Epithelial cell of prostate (primary cell): ENCODE data around the gene TMEM45B.
"Not testable (repeated sequence)": the region's sequence is repeated elsewhere in the genome, so short reads cannot be mapped to it uniquely, and the experiment has no call there.

Experiments
- DNase-seq: peaks from one replicate; pipeline ENCODE4 v3.0.0-alpha.2; 2011; ENCODE audit warnings: low read depth, low spot score
- H3K27ac ChIP-seq: fragments of 450-650 bp; 2 replicates; pipeline ENCODE4 v1.5.1; 2017; ENCODE audit warnings: mild to moderate bottlenecking

TMEM45B gene

DNA sequence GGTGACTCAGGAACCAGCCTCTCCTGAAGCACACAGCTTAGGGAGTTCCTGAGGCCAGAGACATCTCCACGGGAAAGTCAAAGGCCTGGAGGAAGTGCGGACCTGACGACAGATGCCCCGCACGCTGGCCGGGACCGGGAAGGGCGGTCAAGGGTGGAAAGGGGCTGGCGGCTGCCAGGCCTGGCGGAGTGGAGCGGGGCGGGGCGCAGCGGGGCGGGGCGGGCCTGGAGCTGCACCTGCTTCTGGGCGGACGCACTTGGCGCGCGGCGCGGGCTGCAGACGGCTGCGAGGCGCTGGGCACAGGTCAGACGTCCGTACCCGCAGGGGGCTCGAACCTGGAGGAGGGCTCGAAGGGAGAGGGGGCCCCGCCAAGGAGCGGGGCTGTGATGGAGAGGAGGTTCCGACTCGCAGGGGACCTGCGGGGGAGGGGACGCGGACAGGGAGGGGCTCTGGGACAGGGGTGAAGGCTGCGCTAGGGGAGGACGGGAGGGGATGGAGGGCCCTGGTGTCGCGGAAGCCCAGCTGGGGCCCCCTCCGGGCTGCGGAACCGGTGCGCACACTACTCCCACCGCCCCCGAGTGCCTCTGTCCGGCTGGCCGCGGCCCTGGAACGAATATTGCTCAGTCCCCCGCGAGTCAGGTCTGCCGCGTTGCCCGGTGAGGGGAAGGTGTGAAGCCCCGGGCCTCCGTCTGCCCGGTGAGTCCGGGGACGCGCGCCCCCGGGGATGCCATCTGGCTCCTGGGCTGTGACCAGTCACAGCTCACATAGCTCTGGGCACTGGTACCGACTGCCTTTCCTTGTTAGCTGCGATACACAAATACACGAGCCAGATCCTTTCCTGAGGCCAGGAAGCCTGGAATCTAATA is at the start of gene TMEM45B:
Gene TMEM45B, plus strand, starts transcription at position 253 of the 866 bp plus-strand sequence. CDS start 36,635 bp downstream, outside the sequence.
- DNase-seq: no peak
- H3K27ac ChIP-seq: peak within 1 kb of the TSS; percentile 99

DNA sequence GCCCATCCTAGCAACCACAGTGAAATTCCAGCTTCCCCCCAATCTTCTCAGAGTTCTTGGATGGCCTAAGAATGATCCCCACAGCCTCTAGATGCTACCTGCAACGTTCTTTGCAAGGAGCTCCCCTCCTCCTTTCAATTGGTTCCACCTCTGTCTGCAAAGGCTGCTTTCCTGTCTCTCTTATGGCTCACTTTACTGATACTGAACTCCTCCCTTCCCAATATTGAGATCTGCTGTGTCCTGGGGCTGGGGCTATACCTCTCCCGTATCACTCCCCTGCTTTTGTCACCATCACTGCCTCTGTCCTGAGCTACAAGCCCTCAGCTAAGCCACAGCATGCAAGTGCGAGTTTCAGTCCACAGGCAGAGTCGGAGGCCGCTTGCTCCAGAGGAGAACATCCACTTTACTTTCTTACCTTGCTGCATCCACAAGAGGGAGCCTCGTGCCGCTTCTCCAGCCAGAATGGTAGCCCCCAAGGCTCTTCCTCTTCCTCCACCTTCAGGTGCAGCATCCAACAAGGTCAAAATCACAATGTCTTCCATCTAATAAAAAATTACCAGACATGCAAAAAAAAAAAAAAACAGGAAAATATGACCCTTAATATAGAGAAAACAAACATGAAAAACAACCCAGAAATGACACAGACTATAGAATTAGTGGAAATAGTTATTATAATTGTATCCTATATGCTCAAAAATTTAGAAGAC is 48.6 kb upstream of the TMEM45B start:
- no peak for DNase-seq
- no peak overlapping the region for H3K27ac ChIP-seq

DNA sequence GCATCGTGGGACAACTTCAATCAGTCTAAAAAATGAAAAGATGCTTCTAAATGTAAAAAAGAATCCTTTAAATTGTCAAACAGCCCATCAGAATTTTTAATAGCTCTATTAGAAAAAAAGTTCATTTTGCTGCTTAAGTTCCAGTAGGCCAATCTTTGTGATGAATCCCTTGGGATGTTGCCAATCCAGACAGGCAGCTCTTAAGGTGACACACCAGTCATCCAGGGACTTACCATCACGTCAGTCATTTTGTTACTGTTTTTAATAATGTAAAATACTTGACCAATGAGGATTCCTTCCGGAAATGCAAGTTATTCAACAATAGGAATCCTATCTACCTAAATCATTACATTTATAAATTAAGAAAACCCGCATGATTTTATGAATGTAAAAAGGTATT is 47.8 kb upstream of the TMEM45B start:
- no peak overlapping the region for H3K27ac ChIP-seq
- no peak for DNase-seq

DNA sequence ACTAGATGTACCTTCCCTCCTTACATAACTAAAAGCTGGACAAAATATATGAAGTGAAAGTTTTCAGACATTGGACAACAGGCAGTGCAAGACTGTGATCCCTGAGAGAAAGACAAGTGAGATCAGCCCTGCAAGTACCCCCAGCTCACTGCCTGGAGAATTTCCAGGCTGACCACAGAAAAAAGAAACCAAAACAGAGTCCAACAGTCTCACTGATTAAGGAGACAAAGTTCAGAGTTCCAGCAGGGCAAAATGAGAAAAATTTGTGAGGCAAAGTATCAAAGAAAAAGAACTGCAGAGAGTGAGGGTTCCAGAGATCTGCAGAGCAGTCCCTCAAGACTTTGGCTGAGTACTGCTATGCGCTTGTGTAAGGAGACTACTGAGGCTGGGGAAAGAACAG is 47.3 kb upstream of the TMEM45B start:
- no peak overlapping the region for H3K27ac ChIP-seq
- DNase-seq: no peak

DNA sequence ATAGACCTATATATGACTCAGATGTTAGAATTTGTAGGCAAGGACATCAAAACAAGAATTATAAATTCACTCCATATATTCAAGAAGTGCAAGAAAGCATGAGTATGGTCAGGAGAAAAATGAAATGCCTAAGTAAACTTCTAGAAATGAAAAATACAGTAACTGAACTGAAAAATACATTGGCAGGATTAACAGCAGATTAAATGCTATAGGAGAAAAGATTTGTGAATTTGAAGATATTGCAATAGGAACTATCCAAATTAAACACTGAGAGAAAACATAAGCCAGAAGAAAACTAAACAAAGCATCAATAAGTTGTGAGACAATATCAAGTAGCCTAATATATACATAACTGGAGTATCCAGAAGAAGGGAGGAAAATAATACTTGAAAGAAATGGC is 46.6 kb upstream of the TMEM45B start:
- H3K27ac ChIP-seq: no peak overlapping the region
- DNase-seq: no peak

DNA sequence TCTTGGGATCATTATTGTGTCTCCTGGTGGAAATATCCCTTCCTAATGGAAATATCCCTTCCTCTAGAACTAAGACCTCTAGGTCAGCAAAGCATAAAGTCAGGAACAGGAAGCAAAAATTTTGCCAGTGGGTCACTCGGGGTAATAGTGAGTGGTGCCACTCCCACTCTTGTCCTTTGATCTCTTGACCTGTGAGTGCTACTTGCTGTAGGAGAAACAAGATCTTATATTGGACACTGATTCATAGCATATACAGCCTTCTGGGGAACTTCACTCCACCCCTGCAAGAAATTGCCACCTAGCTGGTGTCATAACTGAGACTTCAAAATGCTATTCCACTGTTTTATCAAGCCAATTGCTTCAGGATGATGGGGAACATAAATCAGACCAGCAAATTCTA is 44.7 kb upstream of the TMEM45B start:
- no peak overlapping the region for H3K27ac ChIP-seq
- DNase-seq: no peak

DNA sequence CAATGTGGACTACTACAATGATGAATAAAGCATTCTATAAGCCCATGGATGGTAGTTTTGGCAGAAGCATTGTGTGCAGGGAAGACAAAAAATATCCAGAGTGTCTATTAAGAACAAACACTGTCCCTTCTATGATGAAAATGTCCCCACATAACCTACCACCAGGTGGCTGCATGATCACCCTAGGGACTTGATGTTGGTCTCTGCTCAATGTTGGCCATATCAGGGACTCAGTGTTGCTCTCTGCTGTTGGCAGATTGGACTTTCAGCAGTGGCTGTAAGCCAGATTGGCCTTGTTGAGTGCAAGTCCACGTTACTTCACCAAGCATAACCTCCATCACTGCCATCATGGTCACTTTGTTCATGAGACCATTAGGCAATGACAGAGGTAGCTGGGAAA is 44.2 kb upstream of the TMEM45B start:
- H3K27ac ChIP-seq, DNase-seq: not testable (repeated sequence)

DNA sequence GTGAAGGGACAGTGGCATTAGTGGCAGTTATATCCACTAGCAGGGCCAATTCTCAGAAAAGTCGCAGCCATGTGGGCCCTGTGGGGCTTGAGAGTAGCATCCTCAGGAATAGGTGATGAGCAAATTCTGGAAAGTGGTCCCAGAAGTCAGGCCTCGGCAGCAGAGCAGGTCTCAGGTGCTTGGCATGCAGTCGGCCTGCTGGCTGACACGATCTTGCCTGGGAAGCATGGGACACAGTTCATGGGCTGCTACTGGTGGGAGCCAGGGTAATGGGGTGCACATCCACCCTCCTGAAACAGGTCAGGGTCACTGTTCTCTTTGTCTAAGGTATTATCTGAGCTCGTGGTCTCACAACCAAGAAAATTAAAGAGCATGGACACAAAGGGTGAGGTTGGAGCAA is 36.8 kb upstream of the TMEM45B start:
- no peak overlapping the region for H3K27ac ChIP-seq
- DNase-seq: no peak

DNA sequence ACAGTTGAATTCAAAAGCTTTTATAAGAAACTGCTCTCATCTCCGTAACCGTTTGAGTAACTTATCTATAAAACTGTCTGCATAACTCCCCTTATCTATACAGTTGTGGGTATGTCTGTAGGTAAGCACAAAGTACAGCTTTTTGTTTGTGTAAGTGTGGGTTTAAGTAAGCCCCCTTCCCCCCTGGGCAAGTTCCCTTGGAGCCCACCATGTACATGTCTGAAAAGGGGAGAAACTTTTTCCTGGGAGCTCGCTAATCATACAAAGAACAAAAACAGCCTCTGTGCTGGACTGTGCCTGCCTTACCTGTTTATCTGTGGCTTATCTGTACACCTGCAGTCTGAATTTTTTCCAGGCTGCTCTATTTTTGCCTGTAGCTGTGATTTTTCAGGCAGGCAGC is 36.3 kb upstream of the TMEM45B start:
- DNase-seq: no peak
- H3K27ac ChIP-seq: no peak overlapping the region

DNA sequence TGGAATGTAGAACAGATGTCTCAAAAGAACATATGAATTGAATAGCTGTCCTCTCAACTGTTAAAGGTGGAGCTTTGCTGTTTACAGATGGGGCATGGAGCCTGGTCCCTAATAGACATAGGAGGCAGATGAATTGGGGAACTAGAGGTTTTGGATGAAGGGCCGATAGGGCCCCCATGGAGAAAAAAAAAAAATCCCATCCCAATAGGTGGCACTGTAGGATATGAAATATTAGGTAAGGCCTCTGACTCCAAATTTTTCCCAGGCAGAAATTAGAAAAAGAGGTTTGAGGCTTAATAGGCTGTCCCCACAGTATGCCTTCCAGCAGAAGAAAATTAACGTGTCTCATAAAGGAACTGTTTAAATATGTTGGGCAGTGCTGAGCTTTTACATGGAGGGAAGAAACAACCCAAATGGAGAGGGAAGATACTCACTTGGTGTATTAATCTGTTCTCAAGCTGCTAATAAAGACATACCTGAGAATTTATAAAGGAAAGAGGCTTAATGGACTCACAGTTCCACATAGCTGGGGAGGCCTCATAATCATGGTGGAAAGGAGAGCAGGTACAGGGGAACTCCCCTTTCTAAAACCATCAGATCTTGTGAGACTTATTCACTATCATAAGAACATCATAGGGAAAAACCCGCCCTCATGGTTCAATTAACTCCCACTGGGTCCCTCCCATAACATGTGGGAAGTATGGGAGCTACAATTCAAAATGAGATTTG is 30.1 kb upstream of the TMEM45B start:
- H3K27ac ChIP-seq: no peak overlapping the region
- no peak for DNase-seq

DNA sequence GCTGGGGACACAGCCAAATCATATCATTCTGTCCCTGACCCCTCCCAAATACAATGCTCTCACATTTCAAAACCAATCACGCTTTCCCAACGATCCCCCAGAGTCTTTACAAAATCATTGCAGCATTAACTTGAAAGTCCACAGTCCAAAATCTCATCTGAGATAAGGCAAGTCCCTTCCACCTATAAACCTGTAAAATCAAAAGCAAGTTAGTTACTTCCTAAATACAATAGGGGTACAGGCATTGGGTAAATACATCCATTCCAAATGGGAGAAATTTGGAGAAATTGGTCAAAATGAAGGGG is 29.6 kb upstream of the TMEM45B start:
- not testable (repeated sequence) for DNase-seq, H3K27ac ChIP-seq

DNA sequence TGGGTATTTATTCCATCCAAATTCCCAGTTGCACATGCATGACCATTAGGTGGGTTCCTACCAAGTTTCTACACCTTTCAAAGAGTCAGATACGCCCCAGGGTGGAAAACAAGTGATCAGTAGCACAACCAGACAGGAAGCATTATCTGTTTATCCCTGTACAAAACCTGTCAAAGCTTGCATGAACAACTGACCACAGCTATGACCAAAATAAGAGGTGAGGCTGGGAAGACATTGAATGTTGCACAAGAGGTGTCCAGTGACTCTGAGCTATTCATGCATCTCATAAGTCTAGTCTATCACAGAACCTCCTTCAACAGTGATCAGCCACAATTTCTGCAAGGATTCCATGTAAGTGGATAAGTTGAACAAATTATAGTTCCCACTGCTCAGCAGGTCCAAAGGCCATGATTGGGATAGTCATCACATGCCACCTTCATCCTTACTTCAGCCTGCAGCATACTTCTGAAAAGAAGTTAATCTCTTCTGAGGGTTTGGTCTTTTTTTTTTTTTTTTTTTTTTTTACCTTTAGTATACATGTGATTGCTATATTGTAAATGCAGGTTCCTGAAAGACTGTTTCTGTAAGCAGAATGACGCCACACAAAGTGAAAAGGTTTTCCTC is 28.0 kb upstream of the TMEM45B start:
- peak overlapping the region; percentile 43 for H3K27ac ChIP-seq
- peak; percentile 80 for DNase-seq

DNA sequence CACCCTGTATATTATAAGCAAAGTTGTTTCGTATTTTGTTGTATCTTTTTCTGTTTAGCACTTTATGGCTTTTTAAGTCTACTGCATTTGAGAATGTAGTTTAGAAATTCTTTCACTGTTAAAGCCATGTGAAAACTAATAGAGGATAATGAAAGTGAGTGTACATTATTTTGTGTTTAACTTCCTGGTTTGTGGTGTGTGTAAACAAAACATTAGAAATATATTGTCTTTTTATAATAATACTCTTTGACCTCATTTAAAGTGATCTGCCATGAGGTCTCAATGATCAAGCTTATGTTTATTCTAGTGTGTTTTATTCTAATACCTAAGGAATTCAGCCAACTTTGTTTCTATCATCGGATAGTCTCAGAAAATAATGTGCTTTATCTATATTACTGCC is 27.4 kb upstream of the TMEM45B start:
- no peak for DNase-seq
- peak overlapping the region; percentile 43 for H3K27ac ChIP-seq

DNA sequence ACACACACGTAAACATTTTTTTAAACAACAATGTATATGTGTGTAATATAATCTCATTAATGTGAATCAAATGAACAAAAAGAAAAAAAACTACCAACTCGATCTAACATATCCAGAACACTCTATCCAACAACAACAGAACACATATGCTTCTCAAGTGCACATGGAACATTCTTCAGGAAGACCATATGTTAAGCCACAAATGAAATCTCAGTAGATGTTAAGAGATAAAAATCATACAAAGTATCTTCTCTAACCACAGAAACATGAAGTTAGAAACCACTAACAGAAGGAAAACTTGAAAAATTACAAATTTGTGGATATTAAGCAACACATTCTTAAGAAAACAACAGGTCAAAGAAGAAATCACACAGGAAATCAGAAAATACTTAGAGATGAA is 25.5 kb upstream of the TMEM45B start:
- H3K27ac ChIP-seq: no peak overlapping the region

DNA sequence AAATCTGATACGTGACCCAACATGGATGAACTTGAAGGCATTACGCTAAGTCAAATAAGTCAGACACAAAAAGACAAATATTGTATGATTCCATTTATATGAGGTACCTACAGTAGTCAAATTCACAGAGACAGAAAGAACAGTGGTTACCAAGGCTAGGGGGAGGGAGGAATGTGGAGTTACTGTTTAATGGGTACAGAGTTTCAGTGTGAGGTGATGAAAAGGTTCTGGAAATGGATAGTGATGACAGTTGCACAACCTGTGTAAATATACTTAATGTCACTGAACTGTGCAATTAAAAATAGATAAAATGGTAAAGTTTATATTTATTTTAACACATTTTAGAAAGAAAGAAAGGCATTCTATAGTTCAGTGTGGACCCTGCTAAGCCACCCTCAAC is 24.1 kb upstream of the TMEM45B start:
- H3K27ac ChIP-seq: no peak overlapping the region
- DNase-seq: no peak

More for the DNA sequence above, 25.5 kb upstream of the TMEM45B start:
- no peak for DNase-seq

DNA sequence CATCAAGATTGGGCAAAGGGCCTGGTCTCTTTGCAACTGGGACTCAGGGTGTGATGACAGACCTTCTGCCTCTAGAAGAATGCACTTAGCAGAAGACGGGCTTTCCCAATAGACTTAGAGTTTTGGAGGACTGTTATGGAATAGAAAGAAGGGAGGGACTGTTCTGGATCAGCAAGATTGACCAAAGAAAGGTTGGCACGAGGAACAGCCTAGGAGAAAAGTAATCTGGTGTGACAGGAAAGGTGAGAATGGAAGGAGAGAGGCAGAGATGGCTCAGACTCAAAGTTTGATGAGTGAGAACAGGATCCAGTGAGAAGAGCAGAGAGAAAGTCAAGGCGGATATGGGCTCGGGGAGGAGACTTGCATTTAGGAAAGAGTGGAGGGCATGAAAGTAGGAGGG is 23.0 kb upstream of the TMEM45B start:
- H3K27ac ChIP-seq: no peak overlapping the region
- no peak for DNase-seq

DNA sequence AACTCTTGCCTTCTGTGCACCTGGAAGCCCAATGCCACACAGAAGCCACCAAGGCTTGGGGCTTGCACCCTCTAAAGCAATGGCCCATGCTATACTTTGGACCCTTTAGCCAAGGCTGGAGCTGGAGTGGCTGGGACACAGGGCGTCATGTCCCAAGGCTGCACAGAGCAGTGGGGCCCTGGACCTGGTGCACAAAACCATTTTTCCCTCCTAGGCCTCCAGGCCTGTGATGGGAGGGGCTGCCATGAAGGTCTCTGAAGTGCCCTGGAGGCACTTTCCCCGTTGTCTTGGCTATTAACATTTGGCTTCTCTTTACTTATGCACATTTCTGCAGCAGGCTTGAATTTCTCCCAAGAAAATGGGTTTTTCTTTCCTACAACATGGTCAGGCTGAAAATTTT is 20.6 kb upstream of the TMEM45B start:
- H3K27ac ChIP-seq: no peak overlapping the region
- DNase-seq: no peak

DNA sequence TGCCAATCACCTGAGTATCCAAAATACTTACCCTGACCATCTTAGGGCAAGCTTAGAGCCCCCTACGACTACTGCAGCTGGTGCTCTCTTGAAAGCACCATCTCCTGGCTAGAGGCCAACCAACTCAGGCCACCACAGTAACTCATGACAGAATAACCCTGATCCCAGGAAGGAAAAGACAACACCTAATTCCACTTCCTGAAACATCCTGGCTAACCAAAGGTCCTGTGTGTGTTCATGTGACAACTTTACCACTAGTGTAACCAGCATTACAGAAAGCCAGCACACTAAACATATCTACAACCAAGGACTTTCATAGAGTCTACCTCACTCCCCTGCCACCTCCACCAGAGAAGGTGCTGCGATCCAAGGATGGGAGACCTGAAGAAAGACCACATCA is 17.4 kb upstream of the TMEM45B start:
- no peak for DNase-seq

DNA sequence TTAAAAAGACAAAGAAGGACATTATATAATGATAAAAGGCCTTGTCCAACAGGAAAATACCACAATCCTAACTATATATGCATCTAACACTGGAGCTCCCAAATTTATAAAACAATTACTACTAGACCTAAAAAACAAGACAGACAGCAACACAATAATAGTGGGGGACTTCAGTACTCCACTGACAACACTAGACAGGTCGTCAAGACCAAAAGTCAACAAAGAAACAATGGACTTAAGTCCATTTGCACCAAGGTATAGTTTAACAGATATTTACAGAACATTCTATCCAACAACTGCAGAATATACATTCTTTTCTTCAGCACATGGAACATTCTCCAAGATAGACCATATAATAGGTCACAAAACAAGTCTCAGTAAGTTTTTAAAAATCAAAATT is 15.5 kb upstream of the TMEM45B start:
- not testable (repeated sequence) for H3K27ac ChIP-seq

More for the DNA sequence above, 17.4 kb upstream of the TMEM45B start:
- no peak overlapping the region for H3K27ac ChIP-seq

DNA sequence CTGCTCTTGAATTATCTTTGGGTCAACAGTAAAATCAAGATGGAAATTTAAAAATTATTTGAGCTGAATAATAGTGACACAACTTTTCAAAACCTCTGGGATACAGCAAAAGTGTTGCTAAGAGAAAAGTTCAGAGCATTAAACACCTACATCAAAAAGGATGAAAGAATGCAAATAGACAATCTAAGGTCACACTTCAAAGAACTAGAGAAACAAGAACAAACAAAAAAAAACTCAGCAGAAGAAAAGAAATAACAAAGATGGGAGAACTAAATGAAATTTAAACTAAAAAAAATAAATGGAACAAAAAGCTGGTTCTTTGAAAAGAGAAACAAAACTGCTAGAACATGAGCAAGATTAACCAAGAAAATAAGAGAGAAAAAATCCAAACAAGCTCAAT is 15.0 kb upstream of the TMEM45B start:
- no peak overlapping the region for H3K27ac ChIP-seq
- DNase-seq: no peak

More for the DNA sequence above, 15.5 kb upstream of the TMEM45B start:
- DNase-seq: not testable (repeated sequence)

DNA sequence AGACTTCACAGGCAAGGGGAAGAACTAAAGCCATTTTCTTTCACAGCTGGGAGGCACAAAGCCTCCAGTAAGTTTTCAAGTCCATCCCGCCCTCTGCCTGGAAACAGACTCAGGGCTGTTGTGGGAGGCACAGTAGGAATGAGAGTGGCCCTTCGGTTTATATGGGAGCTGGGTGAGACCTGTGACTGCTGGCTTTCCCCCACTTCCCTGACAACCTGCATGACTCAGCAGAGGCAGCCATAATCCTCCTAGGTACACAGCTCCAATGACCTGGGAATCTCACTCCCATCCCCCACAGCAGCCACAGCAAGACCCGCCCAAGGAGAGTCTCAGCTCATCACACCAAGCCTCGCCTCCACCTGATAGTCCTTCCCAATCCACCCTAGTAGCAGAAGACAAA is 12.1 kb upstream of the TMEM45B start:
- peak overlapping the region; percentile 12 for H3K27ac ChIP-seq
- DNase-seq: no peak
